ENCODE results near the gene GNB3. TPM values are rescaled to one million over a fixed set of nuclear protein-coding genes. Genes with fewer than 3 reads are reported as not detected.

The GNB3 gene
- total and polyA plus RNA-seq, 9 of the 15 experiments (the other 6 are each of a cell fraction or from before 2014, with no cell fraction given), result 1.4 to 5.8 (median 2.0) TPM

GRCh38 chr12:6890789-6891645, 50.3 kb downstream of the GNB3 start (continued):
- TF ChIP-seq CBFA2T2 (conservative IDR thresholded peaks at IDR 0.05) (peak; percentile 40; the same call in 1 of the 2 replicates), NCOA6 (IDR thresholded peaks at IDR 0.05) (no peak), SMARCE1 (IDR thresholded peaks at IDR 0.05) (peak; percentile 36; the same call in 1 of the 2 replicates), ARID4B (CRISPR knock-in tag; IDR thresholded peaks at IDR 0.05) (peak; percentile 7; the same call in 1 of the 2 replicates), RAD51 (IDR thresholded peaks at IDR 0.05; ENCODE audit: borderline replicate concordance, low read depth) (peak; percentile 82), ELF2 (CRISPR knock-in tag; IDR thresholded peaks at IDR 0.05) (no peak), ATF1 (CRISPR knock-in tag; IDR thresholded peaks at IDR 0.05) (no peak), ATF1 (tag; IDR thresholded peaks at IDR 0.05) (peak; percentile 83), NUFIP1 (IDR thresholded peaks at IDR 0.05; ENCODE audit: partially characterized antibody) (no peak), NEUROD1 (IDR thresholded peaks at IDR 0.05; ENCODE audit: borderline replicate concordance, low read depth, low read length, partially characterized antibody) (peak; percentile 6), CEBPB (tag; IDR thresholded peaks at IDR 0.05) (peak; percentile 99), RCOR1 (IDR thresholded peaks at IDR 0.05; ENCODE audit: borderline replicate concordance in 1 of 2, low read depth in 2 of 2, low read length in 2 of 2) (0 out of 4 replicates have a peak, but pooled peaks of 1 of the 2 experiments have one; percentile 5), NRF1 (conservative IDR thresholded peaks at IDR 0.05 in 1 of 2, IDR thresholded peaks at IDR 0.05 in 1 of 2) (peak; percentile 93 to 94), EGR1 (conservative IDR thresholded peaks at IDR 0.05) (peak; percentile 48; the same call in 1 of the 2 replicates), YY1 (IDR thresholded peaks at IDR 0.05; ENCODE audit: borderline replicate concordance in 1 of 3, control insufficient read depth in 1 of 3, extremely low read depth in 1 of 3, insufficient read depth in 3 of 3, insufficient read length in 1 of 3, insufficient replicate concordance in 2 of 3, low read depth in 1 of 3, low read length in 2 of 3) (peak in 2 of 3 experiments; percentile 50 to 66)
- TF ChIP-seq, protein P1, sequence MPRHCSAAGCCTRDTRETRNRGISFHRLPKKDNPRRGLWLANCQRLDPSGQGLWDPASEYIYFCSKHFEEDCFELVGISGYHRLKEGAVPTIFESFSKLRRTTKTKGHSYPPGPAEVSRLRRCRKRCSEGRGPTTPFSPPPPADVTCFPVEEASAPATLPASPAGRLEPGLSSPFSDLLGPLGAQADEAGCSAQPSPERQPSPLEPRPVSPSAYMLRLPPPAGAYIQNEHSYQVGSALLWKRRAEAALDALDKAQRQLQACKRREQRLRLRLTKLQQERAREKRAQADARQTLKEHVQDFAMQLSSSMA (CRISPR knock-in tag; IDR thresholded peaks at IDR 0.05), result no peak

Measured in K562 (cell line).